Vagina (tissue), 2 donors: ENCODE results near the gene SYCE3.

Experiments
- CTCF ChIP-seq, 3 experiments: fragments of 450-650 bp in 2 of 3; fragments of 200-600 bp in 1 of 3; sonication (generic) in 1 of 3; IDR thresholded peaks; one replicate each; pipeline ENCODE4 v1.5.1; 2017 to 2019; ENCODE audit warnings: antibody characterized with exemption in 3 of 3, mild to moderate bottlenecking in 2 of 3, moderate library complexity in 2 of 3
- POLR2AphosphoS5 ChIP-seq, 2 donors: sonication (generic); formaldehyde crosslinking; IDR thresholded peaks; one replicate each; pipeline ENCODE4 v1.9.0; 2017; ENCODE audit warnings: antibody characterized with exemption in 2 of 2, mild to moderate bottlenecking in 2 of 2, low read depth in 1 of 2; ENCODE audit not compliant: insufficient read depth in 1 of 2

- TF ChIP-seq POLR2AphosphoS5 (IDR thresholded peaks at IDR 0.05; ENCODE audit: insufficient read depth in 1 of 2, low read depth in 1 of 2), result no peak
- TF ChIP-seq CTCF (IDR thresholded peaks at IDR 0.05), result no peak
Observed at GRCh38 chr22:50608996-50609395, 46.3 kb upstream of the SYCE3 start.
